Islet of Langerhans (tissue), 1 donor: ENCODE data around the gene ANGPTL1.
A peak's percentile ranks its signal among the peaks of the same experiment; 100 is the strongest.

Experiments used
- FAIRE-seq: peaks from one replicate; lab custom pipeline; 2011; peaks lifted over from hg19 to GRCh38; lab: Jason Lieb, UNC

ANGPTL1 gene, protein sequence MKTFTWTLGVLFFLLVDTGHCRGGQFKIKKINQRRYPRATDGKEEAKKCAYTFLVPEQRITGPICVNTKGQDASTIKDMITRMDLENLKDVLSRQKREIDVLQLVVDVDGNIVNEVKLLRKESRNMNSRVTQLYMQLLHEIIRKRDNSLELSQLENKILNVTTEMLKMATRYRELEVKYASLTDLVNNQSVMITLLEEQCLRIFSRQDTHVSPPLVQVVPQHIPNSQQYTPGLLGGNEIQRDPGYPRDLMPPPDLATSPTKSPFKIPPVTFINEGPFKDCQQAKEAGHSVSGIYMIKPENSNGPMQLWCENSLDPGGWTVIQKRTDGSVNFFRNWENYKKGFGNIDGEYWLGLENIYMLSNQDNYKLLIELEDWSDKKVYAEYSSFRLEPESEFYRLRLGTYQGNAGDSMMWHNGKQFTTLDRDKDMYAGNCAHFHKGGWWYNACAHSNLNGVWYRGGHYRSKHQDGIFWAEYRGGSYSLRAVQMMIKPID

DNA sequence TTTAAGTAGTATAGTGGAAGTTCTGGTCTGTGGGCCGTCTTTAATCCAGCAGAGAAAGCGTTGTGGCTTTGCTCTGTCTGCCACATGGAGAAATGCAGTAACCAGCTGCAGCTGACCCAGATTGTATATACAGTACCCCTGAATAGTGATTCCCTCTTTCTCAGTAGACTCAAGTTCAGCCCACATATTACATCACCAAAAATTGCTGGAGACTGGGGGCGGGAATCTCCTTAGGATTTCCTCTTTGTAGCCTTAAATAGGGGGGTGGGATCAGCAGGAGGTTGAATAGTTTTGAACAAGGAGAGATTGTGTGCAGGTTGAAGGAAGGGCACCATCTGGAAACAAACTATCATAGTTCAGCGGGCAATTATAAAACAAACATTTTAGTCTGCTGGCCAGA is at the start of gene ANGPTL1:
Gene ANGPTL1, minus strand, starts transcription at position 134 of the 400 bp plus-strand sequence. CDS start 5,301 bp downstream, outside the sequence.
- no peak for FAIRE-seq

DNA sequence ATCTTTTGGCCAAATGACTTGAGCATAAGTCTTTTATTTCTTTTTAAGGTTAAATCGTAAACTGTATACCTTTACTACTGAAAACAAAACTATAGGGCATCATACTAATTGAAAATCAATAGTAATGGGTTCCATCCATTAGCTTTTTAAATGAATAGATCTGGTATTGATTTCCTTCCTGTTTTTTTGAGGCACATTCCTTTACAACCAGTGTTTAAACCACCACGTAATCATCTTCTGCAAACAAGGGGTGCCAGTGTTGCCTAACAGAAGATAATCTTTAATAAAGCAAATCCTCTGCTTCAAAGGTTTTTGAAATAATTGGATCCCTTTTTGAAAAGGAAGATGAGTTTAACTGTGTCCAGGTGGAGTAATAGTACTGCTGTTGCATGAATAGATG is 48.7 kb upstream of the ANGPTL1 start:
- FAIRE-seq: no peak

GRCh38 chr1:178918955-178919354 is 48.1 kb upstream of the ANGPTL1 start:
- FAIRE-seq: no peak

GRCh38 chr1:178918308-178918707 is 47.4 kb upstream of the ANGPTL1 start:
- FAIRE-seq: no peak

- no peak for FAIRE-seq
Measured at GRCh38 chr1:178916448-178917174, 45.7 kb upstream of the ANGPTL1 start.

DNA sequence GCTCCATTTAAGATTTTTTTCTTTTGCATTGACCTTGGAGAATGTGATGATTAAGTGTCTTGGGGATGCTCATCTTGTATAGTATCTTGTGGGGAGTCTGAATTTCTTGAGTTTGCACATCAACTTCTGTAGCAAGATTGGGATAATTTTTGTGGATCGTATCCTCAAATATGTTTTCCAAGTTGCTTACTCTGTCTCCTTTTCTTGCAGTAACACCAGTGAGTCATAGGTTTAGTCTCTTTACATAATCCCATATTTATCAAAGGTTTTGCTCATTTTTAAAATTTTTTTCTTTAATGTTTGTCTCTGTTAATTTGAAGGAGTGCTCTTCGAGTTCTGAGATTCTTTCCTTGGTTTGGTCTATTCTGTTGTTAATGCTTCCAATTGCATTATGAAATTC is 41.7 kb upstream of the ANGPTL1 start:
- no peak for FAIRE-seq

- no peak for FAIRE-seq
Measured at GRCh38 chr1:178910023-178910422, 39.1 kb upstream of the ANGPTL1 start.

- no peak for FAIRE-seq
Measured at GRCh38 chr1:178908358-178908757, 37.5 kb upstream of the ANGPTL1 start.

DNA sequence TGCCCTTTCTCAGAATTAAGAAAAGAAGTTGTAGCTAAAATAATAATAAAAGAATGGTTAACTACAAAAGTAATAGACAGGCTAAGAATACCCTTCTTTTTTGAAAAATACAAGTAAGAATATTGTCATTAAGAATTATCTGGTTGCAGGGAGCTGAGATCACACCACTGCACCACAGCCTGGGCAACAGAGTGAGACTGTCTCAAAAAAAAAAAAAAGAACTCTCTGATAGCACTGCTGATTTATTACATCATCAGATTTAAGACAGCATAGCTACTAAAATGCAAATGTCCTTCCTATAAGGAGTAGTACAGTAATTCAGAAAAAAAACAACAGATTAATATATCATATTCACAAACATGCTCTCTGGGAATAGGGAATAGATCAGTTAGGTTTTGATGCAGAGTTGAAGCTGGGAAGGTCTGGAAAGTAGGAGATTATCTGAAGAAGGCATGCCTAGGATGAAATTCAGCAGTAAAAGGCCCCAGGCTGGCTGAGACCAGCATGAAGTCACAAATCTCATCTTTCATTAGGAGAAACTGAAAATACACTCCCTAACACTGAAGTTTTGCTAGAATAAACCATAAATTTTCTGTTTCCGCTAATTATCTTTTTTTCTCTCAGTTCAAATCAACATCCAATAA is 30.7 kb upstream of the ANGPTL1 start:
- no peak for FAIRE-seq

DNA sequence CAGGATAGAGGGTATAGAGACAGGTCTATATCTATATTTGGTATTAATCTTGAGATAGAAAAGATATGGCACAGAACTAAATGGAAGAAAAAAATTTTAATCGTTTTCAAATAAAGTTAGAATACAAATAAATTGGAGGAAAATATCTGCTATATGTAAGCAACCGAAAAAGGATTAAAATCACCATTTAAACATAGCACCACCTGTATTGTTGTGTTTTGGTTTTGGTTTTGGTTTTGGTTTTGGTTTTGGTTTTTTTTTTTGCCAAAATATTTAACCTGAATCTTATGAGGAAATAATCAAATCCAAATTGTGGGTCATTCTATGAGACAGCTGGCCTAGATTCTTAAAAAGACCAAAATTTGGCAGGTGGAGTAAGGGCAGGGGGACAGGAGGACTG is 28.5 kb upstream of the ANGPTL1 start:
- peak; percentile 27 for FAIRE-seq

- no peak for FAIRE-seq
Measured at GRCh38 chr1:178898401-178898800, 27.5 kb upstream of the ANGPTL1 start.

GRCh38 chr1:178895928-178896327 is 25.1 kb upstream of the ANGPTL1 start:
- no peak for FAIRE-seq

DNA sequence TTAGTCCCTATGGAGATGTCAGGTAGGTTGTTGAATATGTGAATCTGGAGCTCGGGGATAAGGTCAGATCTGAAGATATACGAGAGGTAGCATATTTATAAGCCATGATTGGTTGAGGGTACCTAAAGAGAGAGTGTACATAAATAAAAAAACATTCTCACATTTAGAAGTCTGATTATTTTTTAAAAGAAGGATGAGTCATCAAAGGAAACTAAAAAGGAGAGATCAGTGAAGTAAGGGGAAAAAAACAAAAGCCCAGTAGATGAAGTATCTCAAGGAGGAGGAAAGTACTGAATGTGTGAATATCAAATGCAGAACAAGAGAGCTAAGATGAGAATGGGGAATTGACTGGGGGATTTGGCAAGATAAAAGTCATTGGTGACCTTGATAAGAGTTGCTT is 15.7 kb upstream of the ANGPTL1 start:
- FAIRE-seq: no peak

- peak; percentile 88 for FAIRE-seq
Measured at GRCh38 chr1:178885869-178886268, 15.0 kb upstream of the ANGPTL1 start.

- peak; percentile 53 for FAIRE-seq
Measured at GRCh38 chr1:178881950-178882349, 11.1 kb upstream of the ANGPTL1 start.

- no peak for FAIRE-seq
Measured at GRCh38 chr1:178877896-178878295, 7.0 kb upstream of the ANGPTL1 start.

DNA sequence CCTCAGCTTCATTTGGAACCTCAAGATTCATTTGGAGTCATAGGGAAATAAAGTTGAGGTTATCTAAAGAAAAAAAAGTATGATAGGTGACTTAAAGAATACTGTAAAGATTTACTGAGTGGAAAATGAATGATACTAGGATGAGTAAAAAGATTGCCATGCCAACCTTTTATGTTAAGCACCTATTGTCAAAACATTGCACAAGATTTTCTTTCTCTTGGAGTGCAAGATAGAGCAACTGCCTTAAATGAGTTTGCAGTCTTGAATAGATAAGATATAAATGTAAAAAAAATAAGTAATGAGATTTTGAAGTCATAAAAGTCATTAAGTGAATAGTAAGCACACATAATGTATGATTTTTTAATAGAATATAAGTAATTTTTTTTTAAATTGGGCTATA is 5.1 kb upstream of the ANGPTL1 start:
- peak; percentile 43 for FAIRE-seq

- no peak for FAIRE-seq
Measured at GRCh38 chr1:178874966-178875365, 4.1 kb upstream of the ANGPTL1 start.

DNA sequence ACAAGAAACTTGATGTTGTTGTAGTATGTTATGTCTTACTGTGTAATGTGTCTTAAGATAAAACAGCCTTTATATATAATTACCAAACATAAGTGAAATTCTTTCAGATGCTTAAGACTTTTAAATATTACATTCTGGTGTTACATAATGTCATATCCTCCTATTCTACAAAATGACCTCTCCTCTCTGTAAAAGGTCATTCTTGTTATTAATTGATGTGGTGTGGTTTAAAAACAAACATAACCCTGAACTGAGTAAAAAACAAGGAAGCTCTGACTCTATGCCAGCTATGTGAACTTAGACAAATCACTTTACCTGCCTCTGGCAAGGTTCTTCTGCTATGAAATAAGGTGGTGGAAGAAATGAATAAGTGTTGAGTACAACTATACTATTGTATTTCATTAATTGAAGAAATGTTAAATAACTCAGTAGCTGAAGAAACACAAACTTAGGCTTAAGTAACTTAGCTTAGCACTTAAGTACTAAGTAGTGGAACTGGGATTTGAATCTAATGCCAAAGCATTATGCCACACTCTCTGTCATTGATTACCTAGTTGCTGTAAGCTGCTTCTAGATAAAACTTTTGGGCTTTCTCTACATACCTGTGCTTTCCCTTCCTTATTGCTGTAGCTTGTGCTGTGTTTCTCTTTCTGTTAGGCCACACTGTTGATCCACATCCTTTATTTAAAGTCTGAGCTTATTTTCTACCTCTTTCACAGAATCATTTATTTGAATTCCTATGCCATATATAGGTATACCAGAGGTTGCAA is 859 bp upstream of the ANGPTL1 start:
- peak; percentile 94 for FAIRE-seq

DNA sequence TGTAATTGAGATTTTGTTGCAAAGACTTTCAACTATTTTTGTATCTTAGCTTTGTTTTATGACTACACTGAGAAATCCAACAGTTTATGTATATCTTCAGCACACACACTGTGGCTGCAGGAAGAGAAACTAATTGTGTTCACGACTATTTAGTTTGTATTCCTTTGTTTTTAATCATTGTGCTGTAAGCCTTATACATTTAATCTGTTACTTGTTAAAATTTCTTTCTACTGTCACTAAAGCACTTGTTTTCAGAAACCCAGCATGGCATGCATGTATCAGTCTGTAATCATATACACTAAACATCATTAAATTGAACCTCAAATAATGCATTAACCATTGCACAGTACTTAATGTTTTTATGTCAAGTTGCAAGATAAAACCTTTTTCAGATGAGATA is 656 bp downstream of the ANGPTL1 start:
- no peak for FAIRE-seq

GRCh38 chr1:178869119-178869697 is 1.7 kb downstream of the ANGPTL1 start:
- FAIRE-seq: no peak

DNA sequence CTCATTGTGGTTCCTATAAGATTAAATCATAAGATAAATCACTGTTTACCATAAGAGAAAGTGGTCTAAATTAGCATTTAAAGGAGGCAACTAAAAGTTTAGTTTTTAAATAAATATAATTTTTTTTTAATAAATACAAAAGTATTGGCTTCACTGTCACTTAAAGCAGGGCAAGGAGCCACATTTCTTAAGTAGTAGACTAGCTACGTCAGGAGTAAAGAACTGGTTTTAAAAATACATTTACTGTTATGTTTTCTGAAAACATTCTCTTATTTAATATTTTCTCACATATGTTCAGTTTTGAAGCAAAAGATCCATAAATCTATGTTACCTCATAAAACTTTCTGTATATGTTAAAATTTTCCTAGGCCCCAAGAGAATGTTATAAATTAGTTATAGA is 2.2 kb downstream of the ANGPTL1 start:
- no peak for FAIRE-seq
